Sigmoid colon (tissue), 7 donors: ENCODE results near the gene TOMM7. TPM values are rescaled to one million over a fixed set of nuclear protein-coding genes. Genes with fewer than 3 reads are reported as not detected.
A peak's percentile ranks its signal among the peaks of the same experiment; 100 is the strongest.

Experiments
- DNase-seq: peaks from one replicate; pipeline ENCODE4 v3.0.0-alpha.2; 2019
- H3K27ac ChIP-seq, 4 donors: fragments of 200-600 bp; sonication (generic); one replicate each; pipeline ENCODE4 v1.5.1; 2016 to 2019; ENCODE audit warnings: mild to moderate bottlenecking in 1 of 4
- H3K27me3 ChIP-seq, 3 donors: fragments of 200-600 bp; sonication (generic); one replicate each; pipeline ENCODE4 v1.5.1; 2019; ENCODE audit warnings: mild to moderate bottlenecking in 1 of 3
- H3K36me3 ChIP-seq, 4 donors: fragments of 200-600 bp; sonication (generic); one replicate each; pipeline ENCODE4 v1.5.1; 2016 to 2019
- H3K4me1 ChIP-seq, 4 donors: fragments of 200-600 bp; sonication (generic); one replicate each; pipeline ENCODE4 v1.5.1; 2017 to 2019
- H3K4me3 ChIP-seq, 4 donors: fragments of 200-600 bp; sonication (generic); one replicate each; pipeline ENCODE4 v1.5.1; 2017 to 2019; ENCODE audit warnings: mild to moderate bottlenecking in 2 of 4, moderate library complexity in 1 of 4
- H3K9me3 ChIP-seq, 4 donors: fragments of 200-600 bp in 3 of 4; sonication (generic) in 3 of 4; one replicate each; pipeline versions ENCODE4 v1.5.1 to v1.6.1; 2013 to 2019
- EP300 ChIP-seq, 4 donors: sonication (generic); formaldehyde crosslinking; IDR thresholded peaks; one replicate each; pipeline ENCODE4 v1.6.1; 2017; ENCODE audit warnings: antibody characterized with exemption in 4 of 4
- POLR2A ChIP-seq, 2 donors: fragments of 450-650 bp; IDR thresholded peaks; one replicate each; pipeline ENCODE4 v1.6.1; 2016; ENCODE audit warnings: antibody characterized with exemption in 2 of 2, mild to moderate bottlenecking in 2 of 2, moderate library complexity in 2 of 2
- POLR2AphosphoS5 ChIP-seq, 4 donors: sonication (generic); formaldehyde crosslinking; IDR thresholded peaks; one replicate each; pipeline ENCODE4 v1.6.1; 2017; ENCODE audit warnings: antibody characterized with exemption in 4 of 4
- WGBS, 2 donors: extraction: QIAGEN DNeasy Blood & Tissue Kit; methylation state at CpG; one replicate each; pipeline ENCODE4 v1.1.7; 2013; 5-methylcytosine and 5-hydroxymethylcytosine counted together
- intact Hi-C: fragments of 100-400 bp; cut with DNase I; formaldehyde crosslinking; loops from one replicate; pipeline ENCODE4 v1.15.1; 2023
- polyA plus RNA-seq, 3 donors: library from polyadenylated mRNA; stranded (reverse); fragments of 200-250 nt; gene quantifications; one replicate each; pipeline ENCODE4 v1.2.3, GENCODE V29; 2013
- total RNA-seq, 4 donors: library from RNA; depleted of rRNA; stranded (reverse); fragments of >200 nt; gene quantifications; one replicate each; pipeline ENCODE4 v1.1.0, GENCODE V29; 2016
- TF ChIP-seq, protein P1 (sequence below), 4 experiments: fragments of 450-650 bp in 3 of 4; fragments of 200-600 bp in 1 of 4; IDR thresholded peaks; one replicate each; pipeline ENCODE4 v1.5.1; 2016 to 2019; ENCODE audit warnings: antibody characterized with exemption in 4 of 4, mild to moderate bottlenecking in 3 of 4, moderate library complexity in 2 of 4
- donor health status: healthy with polysubstance abuse.
- donor health status: Bipolar disorder and iron deficiency.
- donor health status: healthy.

The TOMM7 gene
- total and polyA plus RNA-seq, 7 donors, result 148 to 625 (median 326) TPM

DNA sequence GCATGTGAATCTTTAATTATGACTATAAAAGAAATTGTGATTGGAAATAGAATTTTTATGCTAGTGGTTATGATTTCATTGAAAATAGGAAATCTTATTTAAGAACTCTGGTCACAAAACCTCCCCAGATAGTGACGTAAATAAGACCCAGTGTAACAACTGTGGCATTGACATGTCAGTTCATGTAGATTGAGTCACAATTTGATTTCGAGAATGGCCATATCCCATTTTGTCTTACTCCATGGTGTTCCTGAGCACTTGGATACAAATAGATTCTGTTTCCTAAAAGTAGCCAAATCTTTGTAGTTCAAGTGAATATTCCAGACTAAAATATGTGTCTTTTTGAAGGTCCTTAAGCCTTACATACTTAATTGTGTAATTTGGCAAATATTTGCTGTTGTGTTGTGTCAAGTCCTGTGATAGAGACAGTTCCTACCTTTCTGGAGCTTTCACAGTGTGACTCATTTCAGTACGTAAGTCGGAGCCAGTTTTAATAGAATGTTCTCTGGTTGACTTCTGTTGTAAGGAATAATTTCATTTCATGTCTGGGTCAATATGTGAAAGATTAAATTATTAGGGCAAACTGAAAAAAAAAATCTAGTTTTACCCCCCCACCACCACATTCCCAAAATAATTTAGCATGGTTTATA, 37.1 kb upstream of the TOMM7 start:
- peak overlapping the region; percentile 44 to 98 (median 86) for H3K27ac ChIP-seq
- intact Hi-C loops, result loop anchor here (10.0 kb wide), 4 partner anchors 195 to 615 kb away; partner anchors contain the start of genes IGF2BP3 and KLHL7
- TF ChIP-seq, protein P1, sequence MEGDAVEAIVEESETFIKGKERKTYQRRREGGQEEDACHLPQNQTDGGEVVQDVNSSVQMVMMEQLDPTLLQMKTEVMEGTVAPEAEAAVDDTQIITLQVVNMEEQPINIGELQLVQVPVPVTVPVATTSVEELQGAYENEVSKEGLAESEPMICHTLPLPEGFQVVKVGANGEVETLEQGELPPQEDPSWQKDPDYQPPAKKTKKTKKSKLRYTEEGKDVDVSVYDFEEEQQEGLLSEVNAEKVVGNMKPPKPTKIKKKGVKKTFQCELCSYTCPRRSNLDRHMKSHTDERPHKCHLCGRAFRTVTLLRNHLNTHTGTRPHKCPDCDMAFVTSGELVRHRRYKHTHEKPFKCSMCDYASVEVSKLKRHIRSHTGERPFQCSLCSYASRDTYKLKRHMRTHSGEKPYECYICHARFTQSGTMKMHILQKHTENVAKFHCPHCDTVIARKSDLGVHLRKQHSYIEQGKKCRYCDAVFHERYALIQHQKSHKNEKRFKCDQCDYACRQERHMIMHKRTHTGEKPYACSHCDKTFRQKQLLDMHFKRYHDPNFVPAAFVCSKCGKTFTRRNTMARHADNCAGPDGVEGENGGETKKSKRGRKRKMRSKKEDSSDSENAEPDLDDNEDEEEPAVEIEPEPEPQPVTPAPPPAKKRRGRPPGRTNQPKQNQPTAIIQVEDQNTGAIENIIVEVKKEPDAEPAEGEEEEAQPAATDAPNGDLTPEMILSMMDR (IDR thresholded peaks at IDR 0.05), result no peak
- peak in 1 of 4 donors; percentile 30 for TF ChIP-seq POLR2AphosphoS5 (IDR thresholded peaks at IDR 0.05)
- no peaks in the 10 kb centered on the region for H3K9me3 ChIP-seq
- no peak overlapping the region for H3K4me3 ChIP-seq
- peaks cover 0 to 51% (median 39%) of the 10 kb centered on the region in 4 donors for H3K4me1 ChIP-seq
- H3K36me3 ChIP-seq, result peaks cover 0 to 21% (median 2%) of the 10 kb centered on the region in 4 donors
- WGBS, 2 donors, result 89% methylated on average over 4 of the region's 4 CpGs
- no peak for DNase-seq
- no peaks in the 10 kb centered on the region for H3K27me3 ChIP-seq

DNA sequence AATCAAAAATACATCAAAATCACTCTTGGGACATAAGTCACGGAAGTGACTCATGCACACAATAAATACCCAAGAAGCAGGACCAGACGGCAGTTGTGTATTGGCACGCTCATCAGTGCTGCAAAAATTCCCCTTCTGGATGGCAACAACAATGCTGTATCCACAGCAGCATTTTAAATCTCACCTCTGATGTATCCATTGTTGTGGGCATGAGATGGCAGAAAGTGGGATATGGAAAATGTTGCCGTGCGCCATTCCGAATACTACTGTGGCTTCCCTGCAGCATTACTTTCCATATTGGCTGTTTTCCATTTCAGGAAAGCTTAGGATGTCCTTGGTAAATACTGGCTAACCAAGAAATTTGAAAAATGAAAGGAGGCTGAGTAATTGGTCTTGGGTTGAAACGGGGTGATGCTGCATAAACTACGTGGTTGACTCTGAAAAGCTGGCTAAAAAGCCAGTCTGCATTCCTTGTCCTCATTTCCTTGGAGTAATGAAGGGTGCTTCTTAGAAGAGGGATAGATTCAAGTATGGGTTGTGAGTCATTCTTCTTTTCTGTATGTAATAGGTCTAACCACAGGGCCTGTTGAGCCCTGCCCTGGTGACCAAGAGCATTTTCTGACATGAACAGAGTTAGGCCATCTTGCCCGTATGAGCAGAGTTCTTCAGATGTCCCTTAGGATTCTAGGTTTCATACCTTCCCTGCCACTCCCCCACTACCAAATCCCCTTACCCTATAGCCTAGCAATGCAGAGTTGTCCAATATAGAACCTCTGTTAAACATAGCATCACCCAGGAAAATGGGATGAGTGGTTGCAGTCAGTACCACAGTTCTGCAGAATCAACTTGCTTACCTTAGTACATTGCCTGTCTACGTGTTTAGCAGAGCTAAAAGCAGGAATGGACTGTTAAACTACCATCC, 36.3 kb upstream of the TOMM7 start:
- peaks cover 0 to 21% (median 2%) of the 10 kb centered on the region in 4 donors for H3K36me3 ChIP-seq
- no peaks in the 10 kb centered on the region for H3K27me3 ChIP-seq
- H3K4me3 ChIP-seq, result no peak overlapping the region
- intact Hi-C loops, result loop anchor here (10.0 kb wide), 4 partner anchors 196 to 616 kb away; partner anchors contain the start of genes IGF2BP3 and KLHL7
- WGBS, 2 donors, result 82 to 86% methylated on average over 10 of the region's 10 CpGs
- peaks cover 0 to 54% (median 39%) of the 10 kb centered on the region in 4 donors for H3K4me1 ChIP-seq
- no peaks in the 10 kb centered on the region for H3K9me3 ChIP-seq
- no peak for DNase-seq
- TF ChIP-seq POLR2A (IDR thresholded peaks at IDR 0.05) (no peak), POLR2AphosphoS5 (IDR thresholded peaks at IDR 0.05) (peak in 1 of 4 donors; percentile 4)
- TF ChIP-seq, protein P1 (IDR thresholded peaks at IDR 0.05), result no peak
- peak overlapping the region; percentile 44 to 98 (median 86) for H3K27ac ChIP-seq

DNA sequence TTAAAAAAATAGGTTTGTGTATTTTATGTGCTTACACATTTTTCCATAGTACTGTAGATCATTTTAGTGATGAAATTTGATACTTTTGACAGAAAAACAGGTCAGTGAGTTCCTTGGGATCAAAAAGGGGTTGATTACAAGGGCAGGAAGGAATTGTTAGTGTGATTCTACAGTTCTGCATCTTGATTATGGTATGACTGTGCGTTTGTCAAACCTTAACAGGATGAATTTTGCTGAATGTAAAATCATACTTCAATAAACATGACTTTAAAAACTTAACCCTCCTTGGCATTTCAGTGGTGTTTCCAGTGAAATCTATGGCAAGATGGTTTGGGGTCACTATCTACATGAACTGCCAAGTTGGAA, 35.6 kb upstream of the TOMM7 start:
- no peak for TF ChIP-seq POLR2AphosphoS5 (IDR thresholded peaks at IDR 0.05)
- TF ChIP-seq EP300 (IDR thresholded peaks at IDR 0.05), result no peak
- TF ChIP-seq, protein P1 (IDR thresholded peaks at IDR 0.05), result no peak
- no peak for TF ChIP-seq POLR2A (IDR thresholded peaks at IDR 0.05)
- Histone ChIP-seq H3K27me3 (no peaks in the 10 kb centered on the region), H3K4me1 (peaks cover 0 to 54% (median 42%) of the 10 kb centered on the region in 4 donors), H3K4me3 (no peak overlapping the region), H3K27ac (peak overlapping the region; percentile 44 to 98 (median 86)), H3K9me3 (no peaks in the 10 kb centered on the region), H3K36me3 (peaks cover 0 to 21% (median 2%) of the 10 kb centered on the region in 4 donors)
- no peak for DNase-seq
- WGBS, 2 donors, result 83 to 91% methylated on average over 1 of the region's 1 CpG
- intact Hi-C loops, result loop anchor here (10.0 kb wide), 4 partner anchors 197 to 617 kb away; partner anchors contain the start of genes IGF2BP3 and KLHL7

DNA sequence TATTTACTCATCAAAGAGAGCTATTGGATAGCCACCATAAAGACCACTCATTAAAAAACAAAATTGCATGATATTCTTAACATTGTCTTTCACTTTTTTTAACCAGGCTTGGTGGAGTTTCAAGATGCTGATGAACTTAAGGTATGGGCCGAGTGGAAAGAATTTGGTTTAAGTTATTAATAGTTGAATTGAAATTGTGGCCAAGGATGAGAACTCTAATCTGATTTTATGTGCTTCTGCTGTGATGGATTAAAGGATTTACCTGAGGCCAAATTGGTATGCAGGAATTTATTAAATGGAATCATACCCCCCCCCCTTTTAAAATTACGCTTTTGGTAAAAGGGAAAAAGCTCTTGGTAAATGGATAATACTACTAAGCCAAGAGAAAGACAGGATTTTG, 33.8 kb upstream of the TOMM7 start:
- Histone ChIP-seq H3K9me3 (no peaks in the 10 kb centered on the region), H3K4me1 (peaks cover 0 to 54% (median 42%) of the 10 kb centered on the region in 4 donors), H3K36me3 (peaks cover 0 to 21% (median 2%) of the 10 kb centered on the region in 4 donors), H3K27ac (peak overlapping the region; percentile 92 to 98 (median 98)), H3K27me3 (no peaks in the 10 kb centered on the region), H3K4me3 (no peak overlapping the region)
- TF ChIP-seq, protein P1 (IDR thresholded peaks at IDR 0.05), result no peak
- TF ChIP-seq EP300 (IDR thresholded peaks at IDR 0.05) (no peak), POLR2A (IDR thresholded peaks at IDR 0.05) (no peak)
- intact Hi-C loops, result loop anchor here (10.0 kb wide), 4 partner anchors 198 to 618 kb away; partner anchors contain the start of genes IGF2BP3 and KLHL7
- DNase-seq, result no peak
- WGBS, 2 donors, result 72 to 90% methylated on average over 2 of the region's 2 CpGs
